Stimulated activated CD8-positive, alpha-beta memory T cell treated with anti-CD3 and anti-CD28 coated beads, Interleukin-12 subunit alpha, Interleukin-12 subunit beta, amount 100 ng/mL, for 1 hour (primary cell): Measurements from ENCODE around the gene RNF227.

Experiments
- DNase-seq: peaks from one replicate; pipeline ENCODE4 v3.0.0-alpha.2; 2020; ENCODE audit warnings: low read depth

The RNF227 gene

GRCh38 chr17:7930841-7931631 is 14.9 kb upstream of the RNF227 start:
- no peak for DNase-seq

- no peak for DNase-seq
These were observed 13.3 kb upstream of the RNF227 start, which contains the start of gene KCNAB3 for GRCh38 chr17:7929158-7930023. Gene KCNAB3 (minus strand): TSS chr17:7929856. CDS start chr17:7929435, 421 bp downstream.

GRCh38 chr17:7927596-7927995 is 11.5 kb upstream of the RNF227 start:
- DNase-seq, result no peak

- peak; percentile 67 for DNase-seq
These were observed 6.9 kb upstream of the RNF227 start for GRCh38 chr17:7922845-7923628.

- DNase-seq, result no peak
These were observed 6.3 kb upstream of the RNF227 start for GRCh38 chr17:7922269-7922844.

GRCh38 chr17:7916808-7917207 is 719 bp upstream of the RNF227 start:
- no peak for DNase-seq

- DNase-seq, result no peak
These were observed 245 bp upstream of the RNF227 start for GRCh38 chr17:7916385-7916682.

GRCh38 chr17:7915179-7915610 is 894 bp downstream of the RNF227 start:
- no peak for DNase-seq

- no peak for DNase-seq
These were observed 3.1 kb downstream of the RNF227 start for GRCh38 chr17:7912927-7913524.

GRCh38 chr17:7911116-7911515 is 5.0 kb downstream of the RNF227 start:
- no peak for DNase-seq

- no peak for DNase-seq
These were observed 5.4 kb downstream of the RNF227 start for GRCh38 chr17:7910711-7911110.

GRCh38 chr17:7910281-7910680 is 5.8 kb downstream of the RNF227 start:
- no peak for DNase-seq

GRCh38 chr17:7909089-7909488 is 7.0 kb downstream of the RNF227 start:
- DNase-seq, result no peak

GRCh38 chr17:7903154-7904103 is 12.7 kb downstream of the RNF227 start:
- DNase-seq, result no peak

- DNase-seq, result no peak
These were observed 18.3 kb downstream of the RNF227 start for GRCh38 chr17:7897773-7898172.

GRCh38 chr17:7897090-7897489 is 19.0 kb downstream of the RNF227 start:
- no peak for DNase-seq

- DNase-seq, result no peak
These were observed 21.2 kb downstream of the RNF227 start for GRCh38 chr17:7894866-7895265.

- no peak for DNase-seq
These were observed 21.9 kb downstream of the RNF227 start for GRCh38 chr17:7894226-7894625.

- no peak for DNase-seq
These were observed 22.8 kb downstream of the RNF227 start for GRCh38 chr17:7893187-7893880.
